NT2/D1 (cell line): ENCODE measurements around the gene CD1E.

Source experiments
- SUZ12 ChIP-seq: IDR thresholded peaks from 2 replicates; pipeline ENCODE4 v1.6.1; 2011; ENCODE audit not compliant: insufficient read length, insufficient read depth; ENCODE audit errors: extremely low read depth
- YY1 ChIP-seq: IDR thresholded peaks from 2 replicates; pipeline ENCODE4 v1.6.1; 2011; ENCODE audit not compliant: insufficient read length, insufficient read depth
- ZNF274 ChIP-seq: IDR thresholded peaks from 2 replicates; pipeline ENCODE4 v1.6.1; 2011; ENCODE audit warnings: mild to moderate bottlenecking, low read depth, low read length

DNA sequence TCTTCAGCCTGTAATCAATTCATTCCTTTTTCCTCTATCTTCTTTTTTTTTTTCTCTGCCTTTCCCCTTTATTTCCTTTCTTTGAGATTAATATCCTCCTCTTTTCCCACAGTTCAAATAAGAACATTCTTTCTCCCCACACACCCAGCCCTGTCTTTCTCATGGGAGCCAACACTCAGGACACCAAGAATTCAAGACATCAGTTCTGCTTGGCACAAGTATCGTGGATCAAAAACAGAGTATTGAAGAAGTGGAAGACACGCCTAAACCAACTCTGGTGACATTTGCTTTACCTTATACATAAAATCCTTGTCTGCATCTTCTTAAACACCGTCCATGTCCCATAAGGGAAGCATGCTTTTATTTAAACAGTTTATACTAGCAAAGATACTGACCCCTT is 2.9 kb downstream of the CD1E start:
- TF ChIP-seq ZNF274: no peak
- no peak for TF ChIP-seq SUZ12
- no peak for TF ChIP-seq YY1
